IMR-90 (cell line): ENCODE results near the gene CKAP2L.

ENCODE experiments used
- BHLHE40 ChIP-seq: fragments of 150-350 bp; IDR thresholded peaks from 2 replicates; pipeline ENCODE4 v1.6.1; 2016; ENCODE audit warnings: mild to moderate bottlenecking, low read depth, low read length
- MXI1 ChIP-seq: IDR thresholded peaks from 2 replicates; pipeline ENCODE4 v1.6.1; 2012; ENCODE audit warnings: low read depth, mild to moderate bottlenecking, low read length, moderate library complexity, borderline replicate concordance
- NFE2L2 ChIP-seq: fragments of 150-350 bp; IDR thresholded peaks from 2 replicates; pipeline ENCODE4 v1.6.1; 2016; ENCODE audit warnings: low read depth, mild to moderate bottlenecking, low read length
- POLR2A ChIP-seq: IDR thresholded peaks from 2 replicates; pipeline ENCODE4 v1.6.1; 2012; ENCODE audit warnings: mild to moderate bottlenecking, low read depth, low read length
- RCOR1 ChIP-seq: IDR thresholded peaks from 2 replicates; pipeline ENCODE4 v1.6.1; 2012; ENCODE audit warnings: mild to moderate bottlenecking, low read length, improper control_type of control experiment; ENCODE audit not compliant: insufficient replicate concordance
- TF ChIP-seq, protein P1 (sequence below): conservative IDR thresholded peaks from 2 replicates; pipeline ENCODE4 v1.5.1; 2012; ENCODE audit warnings: mild to moderate bottlenecking, low read depth, low read length, improper control_type of control experiment

DNA sequence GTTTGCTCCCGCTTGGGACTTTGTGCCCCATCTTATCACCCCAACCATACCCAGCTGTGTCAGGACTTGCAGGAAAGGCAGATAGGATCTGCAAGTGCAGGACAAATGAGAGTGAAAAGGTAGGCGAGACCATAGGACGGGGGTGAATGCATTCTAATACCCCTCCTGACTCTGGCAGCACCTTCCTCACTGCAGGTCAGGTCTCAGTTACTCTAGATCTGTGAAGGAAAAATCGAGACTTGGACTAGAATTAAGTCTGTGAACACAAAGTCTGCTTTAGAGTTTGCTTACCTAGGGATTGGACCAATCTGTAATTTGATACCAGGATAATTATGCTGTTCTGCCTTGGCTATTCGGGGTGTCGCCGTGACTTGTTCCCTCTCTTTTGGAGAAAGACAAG, 23.9 kb downstream of the CKAP2L start:
- TF ChIP-seq, protein P1, sequence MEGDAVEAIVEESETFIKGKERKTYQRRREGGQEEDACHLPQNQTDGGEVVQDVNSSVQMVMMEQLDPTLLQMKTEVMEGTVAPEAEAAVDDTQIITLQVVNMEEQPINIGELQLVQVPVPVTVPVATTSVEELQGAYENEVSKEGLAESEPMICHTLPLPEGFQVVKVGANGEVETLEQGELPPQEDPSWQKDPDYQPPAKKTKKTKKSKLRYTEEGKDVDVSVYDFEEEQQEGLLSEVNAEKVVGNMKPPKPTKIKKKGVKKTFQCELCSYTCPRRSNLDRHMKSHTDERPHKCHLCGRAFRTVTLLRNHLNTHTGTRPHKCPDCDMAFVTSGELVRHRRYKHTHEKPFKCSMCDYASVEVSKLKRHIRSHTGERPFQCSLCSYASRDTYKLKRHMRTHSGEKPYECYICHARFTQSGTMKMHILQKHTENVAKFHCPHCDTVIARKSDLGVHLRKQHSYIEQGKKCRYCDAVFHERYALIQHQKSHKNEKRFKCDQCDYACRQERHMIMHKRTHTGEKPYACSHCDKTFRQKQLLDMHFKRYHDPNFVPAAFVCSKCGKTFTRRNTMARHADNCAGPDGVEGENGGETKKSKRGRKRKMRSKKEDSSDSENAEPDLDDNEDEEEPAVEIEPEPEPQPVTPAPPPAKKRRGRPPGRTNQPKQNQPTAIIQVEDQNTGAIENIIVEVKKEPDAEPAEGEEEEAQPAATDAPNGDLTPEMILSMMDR = no peak
- TF ChIP-seq RCOR1 (no peak), BHLHE40 (no peak), POLR2A (no peak), MXI1 (no peak), NFE2L2 (no peak)
